Keratinocyte (primary cell): ENCODE data around the gene APOB. TPM values are rescaled to one million over a fixed set of nuclear protein-coding genes. Genes with fewer than 3 reads are reported as not detected.

Experiments used
- DNase-seq: peaks from one replicate; pipeline ENCODE4 v3.0.0-alpha.2; 2011; ENCODE audit warnings: low read depth, missing footprints, low spot score
- FAIRE-seq: peaks from 2 replicates; lab custom pipeline; 2011; peaks lifted over from hg19 to GRCh38; lab: Jason Lieb, UNC
- H2AFZ ChIP-seq: 2 replicates; pipeline ENCODE4 v1.6.0; 2012; ENCODE audit warnings: low read length, control low read depth, inconsistent platforms; ENCODE audit not compliant: control insufficient read depth
- H3K27ac ChIP-seq: 2 replicates; pipeline ENCODE4 v1.5.1; 2011; ENCODE audit warnings: low read length; ENCODE audit not compliant: control insufficient read depth, insufficient read depth
- H3K27me3 ChIP-seq: 3 replicates; pipeline ENCODE4 v1.6.0; 2011; ENCODE audit warnings: low read length; ENCODE audit not compliant: control insufficient read depth, insufficient read depth; ENCODE audit errors: extremely low read depth
- H3K36me3 ChIP-seq, 2 experiments: 2 replicates in 1 of 2; 3 replicates in 1 of 2; pipeline ENCODE4 v1.5.1; 2011; ENCODE audit warnings: low read length in 2 of 2, mild to moderate bottlenecking in 1 of 2; ENCODE audit not compliant: control insufficient read depth in 2 of 2, insufficient read depth in 2 of 2; ENCODE audit errors: extremely low read depth in 1 of 2
- H3K4me1 ChIP-seq: 3 replicates; pipeline ENCODE4 v1.5.1; 2011; ENCODE audit warnings: low read length; ENCODE audit not compliant: control insufficient read depth, insufficient read depth; ENCODE audit errors: extremely low read depth
- H3K4me2 ChIP-seq: 3 replicates; pipeline ENCODE4 v1.6.0; 2011; ENCODE audit warnings: low read depth, low read length; ENCODE audit not compliant: control insufficient read depth, insufficient read depth; ENCODE audit errors: extremely low read depth
- H3K4me3 ChIP-seq, 3 experiments: fragments of 200-600 bp in 1 of 3; sonication (generic) in 1 of 3; 2 replicates in 2 of 3; 3 replicates in 1 of 3; pipeline ENCODE4 v1.5.1; 2011 to 2016; ENCODE audit warnings: low read length in 3 of 3, mild to moderate bottlenecking in 3 of 3, control low read depth in 2 of 3, inconsistent platforms in 1 of 3, low read depth in 1 of 3, mixed read lengths in 1 of 3, mixed run types in 1 of 3, moderate library complexity in 1 of 3; ENCODE audit not compliant: control insufficient read depth in 2 of 3, insufficient read depth in 2 of 3; ENCODE audit errors: extremely low read depth in 1 of 3
- H3K79me2 ChIP-seq: 2 replicates; pipeline ENCODE4 v1.6.0; 2012; ENCODE audit warnings: low read length; ENCODE audit not compliant: control insufficient read depth, insufficient read depth
- H3K9ac ChIP-seq: 3 replicates; pipeline ENCODE4 v1.6.0; 2011; ENCODE audit warnings: low read length; ENCODE audit not compliant: control insufficient read depth, insufficient read depth; ENCODE audit errors: extremely low read depth
- H3K9me1 ChIP-seq: 3 replicates; pipeline ENCODE4 v1.6.0; 2011; ENCODE audit warnings: low read length; ENCODE audit not compliant: control insufficient read depth, insufficient read depth; ENCODE audit errors: extremely low read depth
- H3K9me3 ChIP-seq: 2 replicates; pipeline ENCODE4 v1.5.1; 2012; ENCODE audit warnings: low read depth, low read length; ENCODE audit not compliant: control insufficient read depth
- H4K20me1 ChIP-seq: 3 replicates; pipeline ENCODE4 v1.6.0; 2011; ENCODE audit warnings: low read length; ENCODE audit not compliant: control insufficient read depth, insufficient read depth; ENCODE audit errors: extremely low read depth
- EZH2 ChIP-seq: IDR thresholded peaks from one replicate; pipeline ENCODE4 v1.6.1; 2012; ENCODE audit warnings: inconsistent platforms, mild to moderate bottlenecking, low read length, moderate library complexity
- dilution Hi-C: fragments of 300-500 bp; cut with MboI; formaldehyde crosslinking; loops from one replicate; pipeline ENCODE4 v1.7.0; 2020; ENCODE audit warnings: low sequenced_read_pairs; ENCODE audit not compliant: extremely low pct_ligation_motif_present
- polyA plus RNA-seq, 5 experiments: library from polyadenylated mRNA; depleted of rRNA in 3 of 5; stranded (reverse) in 3 of 5; stranded (forward) in 1 of 5; unstranded in 1 of 5; fragments of >200 nt; gene quantifications; 1 replicate in 1 of 5; 2 replicates in 3 of 5; 3 replicates in 1 of 5; pipeline versions ENCODE4 v1.2.1 to v1.2.3, GENCODE V29; 2011 to 2012; ENCODE audit warnings: missing spikeins in 2 of 5, low read depth in 1 of 5, low replicate concordance in 1 of 5
- TF ChIP-seq, protein P1 (sequence below), 3 experiments: IDR thresholded peaks in 1 of 3; conservative IDR thresholded peaks in 1 of 3; optimal IDR thresholded peaks in 1 of 3; 2 replicates in 2 of 3; 3 replicates in 1 of 3; pipeline versions ENCODE3 to v1.5.1; 2011; ENCODE audit warnings: low read length in 3 of 3, mild to moderate bottlenecking in 3 of 3, moderate library complexity in 2 of 3, control low read depth in 1 of 3, inconsistent platforms in 1 of 3; ENCODE audit not compliant: insufficient read depth in 2 of 3; ENCODE audit errors: extremely low read depth in 1 of 3

APOB gene
- polyA plus RNA-seq, 1 donor (not counting 4 experiments of a cell fraction or from before 2014, with no cell fraction given) = 0.01 TPM

DNA sequence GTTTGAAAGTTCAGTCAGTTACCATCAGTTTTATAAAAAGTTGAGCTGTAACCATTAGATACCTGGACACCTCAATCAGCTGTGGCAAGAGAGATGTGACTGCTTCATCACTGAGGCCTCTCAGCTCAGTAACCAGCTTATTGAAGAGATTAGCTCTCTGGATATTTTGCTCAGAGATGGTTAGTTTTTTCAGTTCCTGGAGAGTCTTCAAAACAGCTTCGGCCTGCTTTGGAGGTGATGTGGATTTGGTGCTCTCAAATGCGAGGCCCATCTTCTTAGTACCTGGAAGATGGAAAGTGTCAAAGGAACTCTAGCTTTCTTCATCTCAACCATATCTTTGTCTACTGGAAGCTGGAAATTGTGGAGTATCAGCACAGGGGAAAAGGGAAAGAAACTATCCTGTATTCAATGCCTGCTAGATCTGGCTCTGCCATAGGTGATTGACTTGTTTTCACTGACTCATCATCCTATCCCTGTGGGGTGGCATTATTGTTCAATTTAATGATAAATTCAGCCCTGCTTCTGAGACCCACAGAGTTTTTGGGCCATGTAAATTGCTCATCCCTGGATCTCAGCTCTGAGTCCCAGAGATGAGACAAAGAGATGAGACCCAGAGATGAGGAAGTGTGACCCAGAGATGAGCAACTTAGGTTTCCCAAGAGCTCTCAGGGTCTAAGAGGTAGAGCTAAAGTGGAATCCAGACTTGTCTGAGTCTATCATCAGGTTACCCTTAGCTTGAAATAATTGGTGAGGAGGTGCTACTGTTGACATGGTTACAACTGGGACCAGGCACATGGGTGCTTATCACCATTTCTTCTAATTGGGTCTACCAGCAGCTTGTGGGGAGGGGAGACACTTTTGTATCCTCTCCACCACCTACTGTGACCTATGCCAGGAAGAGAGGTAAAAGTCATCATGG is 10.4 kb downstream of the APOB start:
- H3K9me1 ChIP-seq = no peaks in the 10 kb centered on the region
- no peaks in the 10 kb centered on the region for H3K27me3 ChIP-seq
- no peaks in the 10 kb centered on the region for H3K9me3 ChIP-seq
- no peak overlapping the region for H3K9ac ChIP-seq
- no peaks in the 10 kb centered on the region for H4K20me1 ChIP-seq
- TF ChIP-seq EZH2 = no peak
- TF ChIP-seq, protein P1, sequence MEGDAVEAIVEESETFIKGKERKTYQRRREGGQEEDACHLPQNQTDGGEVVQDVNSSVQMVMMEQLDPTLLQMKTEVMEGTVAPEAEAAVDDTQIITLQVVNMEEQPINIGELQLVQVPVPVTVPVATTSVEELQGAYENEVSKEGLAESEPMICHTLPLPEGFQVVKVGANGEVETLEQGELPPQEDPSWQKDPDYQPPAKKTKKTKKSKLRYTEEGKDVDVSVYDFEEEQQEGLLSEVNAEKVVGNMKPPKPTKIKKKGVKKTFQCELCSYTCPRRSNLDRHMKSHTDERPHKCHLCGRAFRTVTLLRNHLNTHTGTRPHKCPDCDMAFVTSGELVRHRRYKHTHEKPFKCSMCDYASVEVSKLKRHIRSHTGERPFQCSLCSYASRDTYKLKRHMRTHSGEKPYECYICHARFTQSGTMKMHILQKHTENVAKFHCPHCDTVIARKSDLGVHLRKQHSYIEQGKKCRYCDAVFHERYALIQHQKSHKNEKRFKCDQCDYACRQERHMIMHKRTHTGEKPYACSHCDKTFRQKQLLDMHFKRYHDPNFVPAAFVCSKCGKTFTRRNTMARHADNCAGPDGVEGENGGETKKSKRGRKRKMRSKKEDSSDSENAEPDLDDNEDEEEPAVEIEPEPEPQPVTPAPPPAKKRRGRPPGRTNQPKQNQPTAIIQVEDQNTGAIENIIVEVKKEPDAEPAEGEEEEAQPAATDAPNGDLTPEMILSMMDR (optimal IDR thresholded peaks at IDR 0.05 in 1 of 3, IDR thresholded peaks at IDR 0.05 in 1 of 3, conservative IDR thresholded peaks at IDR 0.05 in 1 of 3; ENCODE audit: extremely low read depth in 1 of 3, insufficient read depth in 2 of 3, low read length in 3 of 3) = no peak
- H3K4me3 ChIP-seq = no peak overlapping the region
- H3K27ac ChIP-seq = no peak overlapping the region
- H2AFZ ChIP-seq = no peak overlapping the region
- dilution Hi-C loops = no loop called here
- FAIRE-seq (no peak), DNase-seq (no peak)
- no peaks in the 10 kb centered on the region for H3K4me1 ChIP-seq
- H3K36me3 ChIP-seq = no peaks in the 10 kb centered on the region
- no peaks in the 10 kb centered on the region for H3K79me2 ChIP-seq
- H3K4me2 ChIP-seq = no peak overlapping the region

DNA sequence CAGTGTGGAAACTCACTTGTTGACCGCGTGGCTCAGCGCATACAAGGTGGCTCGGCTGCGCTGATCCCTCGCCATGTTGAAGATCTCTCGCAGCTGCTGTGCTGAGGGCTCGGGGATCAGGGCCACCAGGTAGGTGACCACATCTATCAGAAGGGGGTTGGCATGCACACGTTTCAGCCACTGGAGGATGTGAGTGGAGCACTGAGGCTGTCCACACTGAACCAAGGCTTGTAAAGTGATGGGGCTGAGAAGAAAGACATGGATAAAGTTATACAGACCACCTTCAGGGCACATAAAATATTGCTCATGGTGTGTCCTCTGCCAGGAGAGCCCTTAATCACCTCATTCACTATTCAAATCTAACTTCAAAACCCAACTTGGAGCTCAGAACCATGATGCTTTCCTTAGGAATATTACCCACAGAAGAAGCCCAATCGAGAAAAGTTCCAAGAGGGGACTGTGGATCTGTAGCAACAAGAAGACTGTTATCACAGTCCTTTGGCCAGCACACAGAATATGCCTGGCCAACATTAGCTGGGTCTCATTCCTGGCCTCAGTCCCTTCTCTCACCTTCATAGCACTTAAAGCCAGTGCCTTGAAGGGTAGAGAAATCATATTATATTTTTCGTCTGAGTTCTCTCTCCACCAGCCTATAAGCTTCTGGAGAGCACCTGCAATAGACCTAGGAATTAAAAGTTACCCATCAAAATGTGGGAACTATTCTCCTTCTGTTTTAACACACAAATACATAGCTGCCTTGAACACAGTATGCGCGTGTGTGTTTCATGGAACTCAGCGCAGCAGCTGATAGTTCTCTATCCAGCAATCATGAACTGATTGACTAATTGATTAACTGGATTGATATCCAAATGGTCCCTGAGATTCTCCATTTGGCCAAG is 11.3 kb downstream of the APOB start:
- dilution Hi-C loops = no loop called here
- no peak overlapping the region for H3K4me3 ChIP-seq

More for the DNA sequence above, 11.3 kb downstream of the APOB start:
- H3K9me1 ChIP-seq = no peaks in the 10 kb centered on the region
- H3K4me1 ChIP-seq = no peaks in the 10 kb centered on the region
- no peak overlapping the region for H2AFZ ChIP-seq
- no peaks in the 10 kb centered on the region for H3K9me3 ChIP-seq
- no peaks in the 10 kb centered on the region for H3K27me3 ChIP-seq
- H3K36me3 ChIP-seq = no peaks in the 10 kb centered on the region
- no peaks in the 10 kb centered on the region for H4K20me1 ChIP-seq
- no peak overlapping the region for H3K9ac ChIP-seq
- FAIRE-seq (no peak), DNase-seq (no peak)
- H3K79me2 ChIP-seq = no peaks in the 10 kb centered on the region
- H3K27ac ChIP-seq = no peak overlapping the region
- TF ChIP-seq, protein P1 (optimal IDR thresholded peaks at IDR 0.05 in 1 of 3, IDR thresholded peaks at IDR 0.05 in 1 of 3, conservative IDR thresholded peaks at IDR 0.05 in 1 of 3; ENCODE audit: extremely low read depth in 1 of 3, insufficient read depth in 2 of 3, low read length in 3 of 3) = no peak
- no peak overlapping the region for H3K4me2 ChIP-seq
